ENCODE data around the gene SND1.

- TF ChIP-seq, protein P1, sequence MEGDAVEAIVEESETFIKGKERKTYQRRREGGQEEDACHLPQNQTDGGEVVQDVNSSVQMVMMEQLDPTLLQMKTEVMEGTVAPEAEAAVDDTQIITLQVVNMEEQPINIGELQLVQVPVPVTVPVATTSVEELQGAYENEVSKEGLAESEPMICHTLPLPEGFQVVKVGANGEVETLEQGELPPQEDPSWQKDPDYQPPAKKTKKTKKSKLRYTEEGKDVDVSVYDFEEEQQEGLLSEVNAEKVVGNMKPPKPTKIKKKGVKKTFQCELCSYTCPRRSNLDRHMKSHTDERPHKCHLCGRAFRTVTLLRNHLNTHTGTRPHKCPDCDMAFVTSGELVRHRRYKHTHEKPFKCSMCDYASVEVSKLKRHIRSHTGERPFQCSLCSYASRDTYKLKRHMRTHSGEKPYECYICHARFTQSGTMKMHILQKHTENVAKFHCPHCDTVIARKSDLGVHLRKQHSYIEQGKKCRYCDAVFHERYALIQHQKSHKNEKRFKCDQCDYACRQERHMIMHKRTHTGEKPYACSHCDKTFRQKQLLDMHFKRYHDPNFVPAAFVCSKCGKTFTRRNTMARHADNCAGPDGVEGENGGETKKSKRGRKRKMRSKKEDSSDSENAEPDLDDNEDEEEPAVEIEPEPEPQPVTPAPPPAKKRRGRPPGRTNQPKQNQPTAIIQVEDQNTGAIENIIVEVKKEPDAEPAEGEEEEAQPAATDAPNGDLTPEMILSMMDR (conservative IDR thresholded peaks at IDR 0.05 in 1 of 2, IDR thresholded peaks at IDR 0.05 in 1 of 2; ENCODE audit: low read depth in 1 of 2, low read length in 2 of 2), result no peak
- no peak for TF ChIP-seq EZH2 (IDR thresholded peaks at IDR 0.05; ENCODE audit: low read length, missing control alignments)
Measured at GRCh38 chr7:127782075-127782474, 130.1 kb downstream of the SND1 start.
